Stimulated activated CD8-positive, alpha-beta memory T cell treated with anti-CD3 and anti-CD28 coated beads, Interleukin-7, amount 100 ng/mL, for 4 hours (primary cell): ENCODE results near the gene GAMT.

ENCODE experiments used
- DNase-seq, 2 donors: peaks; one replicate each; pipeline ENCODE4 v3.0.0-alpha.2; 2020; ENCODE audit warnings: low read depth in 2 of 2

Gene GAMT

GRCh38 chr19:1400281-1401137 lies 833 bp downstream of the GAMT start:
- DNase-seq, result no peak

GRCh38 chr19:1399745-1400144 lies 1.6 kb downstream of the GAMT start:
- DNase-seq, result no peak

DNA sequence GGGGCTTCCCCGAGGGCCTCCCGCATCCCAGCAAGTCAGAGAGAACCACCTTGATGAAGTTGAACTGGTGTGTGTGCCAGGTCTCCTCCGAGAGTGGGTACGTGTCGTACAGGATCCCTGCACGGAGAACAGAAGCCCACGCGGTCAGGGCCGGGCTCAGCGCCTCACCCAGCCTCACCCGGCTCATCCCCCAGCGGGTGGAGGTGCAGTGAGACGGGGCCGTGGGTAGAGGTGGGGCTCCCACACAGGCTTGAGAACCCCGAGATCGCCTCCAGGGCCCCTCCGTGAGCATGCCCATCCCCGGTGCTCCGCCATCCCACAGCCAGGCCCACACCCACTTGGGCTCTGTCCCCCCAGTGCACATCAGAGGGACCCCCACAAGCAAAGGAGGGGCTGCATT lies 2.3 kb downstream of the GAMT start:
- no peak for DNase-seq

DNA sequence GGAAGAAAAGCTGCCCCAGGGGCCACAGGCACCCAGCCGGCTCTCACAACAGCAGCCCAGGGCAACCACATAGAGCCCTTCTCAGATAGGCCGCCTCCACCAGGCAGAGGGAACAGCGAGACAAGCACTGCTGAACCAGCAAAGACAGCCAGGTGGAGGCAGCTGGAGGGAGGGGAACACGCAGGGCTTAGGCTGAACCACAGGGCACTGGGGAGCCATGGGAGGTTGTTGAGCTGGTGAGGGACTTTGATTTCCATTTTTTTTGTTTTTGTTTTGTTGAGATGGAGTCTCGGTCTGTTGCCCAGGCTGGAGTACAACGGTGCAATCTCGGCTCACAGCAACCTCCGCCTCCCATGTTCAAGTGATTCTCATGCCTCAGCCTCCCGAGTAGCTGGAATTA lies 3.5 kb downstream of the GAMT start:
- DNase-seq, result no peak

- DNase-seq, result no peak
These were observed 4.3 kb downstream of the GAMT start for GRCh38 chr19:1396768-1397679.

- no peak for DNase-seq
These were observed 5.1 kb downstream of the GAMT start for GRCh38 chr19:1396019-1396767.

DNA sequence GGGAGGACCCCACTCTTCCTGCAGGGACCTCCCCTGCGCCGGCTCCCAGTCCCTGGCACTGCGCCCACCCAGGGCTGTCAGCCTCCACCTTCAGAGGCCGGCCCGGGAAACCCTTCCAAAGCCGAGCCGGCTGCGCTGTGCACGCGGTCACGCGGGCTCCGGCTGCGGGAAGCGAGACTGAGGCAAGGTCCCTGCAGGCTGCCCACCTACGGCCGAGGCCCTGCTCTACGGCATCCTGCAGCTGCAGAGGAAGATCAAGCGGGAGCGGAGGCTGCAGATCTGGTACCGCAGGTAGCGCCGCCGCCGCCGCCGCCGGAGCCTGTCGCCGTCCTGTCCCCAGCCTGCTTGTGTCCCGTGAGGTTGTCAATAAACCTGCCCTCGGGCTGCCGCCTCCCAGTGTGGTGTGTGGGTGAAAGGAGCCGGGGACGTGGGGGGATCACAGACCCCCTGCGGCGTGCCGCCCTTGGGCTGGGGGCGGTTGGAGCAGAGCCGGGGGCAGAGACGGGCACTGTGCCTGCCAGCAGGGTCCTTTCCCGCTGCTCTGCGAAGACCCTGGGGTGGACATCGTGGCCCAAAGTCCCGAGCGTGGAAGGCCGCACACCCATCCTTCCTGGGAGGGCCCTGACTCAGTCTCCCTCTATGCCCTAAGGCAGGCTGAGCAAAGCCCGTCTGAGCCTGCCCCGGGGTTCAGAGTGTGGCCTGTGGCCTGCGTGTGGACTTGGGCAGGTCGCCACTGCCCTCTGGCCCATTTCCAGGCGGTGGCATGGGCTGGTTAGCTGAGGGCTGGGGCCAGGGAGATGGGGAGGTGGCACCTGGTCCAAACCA lies 5.9 kb downstream of the GAMT start:
- DNase-seq, result no peak

- DNase-seq, result no peak
These were observed 6.8 kb downstream of the GAMT start for GRCh38 chr19:1394252-1395193.

DNA sequence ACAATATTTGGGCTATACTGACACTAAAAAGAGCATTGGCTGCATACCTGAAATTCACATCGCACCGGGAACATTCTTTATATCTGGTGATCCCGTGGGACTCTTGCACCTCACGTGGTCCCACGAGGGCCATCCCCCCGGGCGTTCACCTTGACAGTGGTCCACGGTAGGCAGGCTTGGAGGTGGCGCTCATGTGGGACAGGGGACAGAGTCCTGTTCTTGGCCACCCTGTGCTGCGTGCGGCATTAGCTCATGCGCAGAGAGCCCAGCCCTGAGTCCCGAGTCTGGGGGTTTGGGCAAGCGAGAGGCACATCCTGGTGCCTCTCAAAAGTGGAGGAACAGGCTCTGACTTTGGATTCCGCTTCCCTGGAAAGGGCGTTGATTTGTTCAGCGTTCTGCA lies 7.5 kb downstream of the GAMT start:
- no peak for DNase-seq

- DNase-seq, result no peak
These were observed 8.3 kb downstream of the GAMT start for GRCh38 chr19:1392939-1393530.

DNA sequence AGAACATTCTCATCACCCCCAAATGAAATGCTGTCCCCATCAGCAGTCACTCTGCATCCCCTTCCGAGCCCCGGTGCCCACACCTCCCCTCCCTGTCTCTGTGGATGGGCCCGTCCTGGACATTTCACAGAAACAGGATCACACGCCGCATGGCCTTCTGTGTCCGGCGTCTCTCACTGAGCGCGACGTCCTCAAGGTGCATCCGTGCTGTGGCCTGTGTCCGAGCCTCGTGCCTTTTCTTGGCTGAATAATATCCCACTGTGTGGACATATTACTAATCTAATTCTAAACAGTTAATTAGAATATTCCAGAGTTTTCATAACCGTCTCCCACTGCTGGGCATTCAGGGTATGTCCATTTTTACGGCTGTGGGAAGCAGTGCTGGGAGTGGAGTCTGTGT lies 8.9 kb downstream of the GAMT start:
- DNase-seq, result no peak

- no peak for DNase-seq
These were observed 10.4 kb downstream of the GAMT start for GRCh38 chr19:1390890-1391423.

GRCh38 chr19:1389033-1389940 lies 12.1 kb downstream of the GAMT start:
- DNase-seq, result no peak

DNA sequence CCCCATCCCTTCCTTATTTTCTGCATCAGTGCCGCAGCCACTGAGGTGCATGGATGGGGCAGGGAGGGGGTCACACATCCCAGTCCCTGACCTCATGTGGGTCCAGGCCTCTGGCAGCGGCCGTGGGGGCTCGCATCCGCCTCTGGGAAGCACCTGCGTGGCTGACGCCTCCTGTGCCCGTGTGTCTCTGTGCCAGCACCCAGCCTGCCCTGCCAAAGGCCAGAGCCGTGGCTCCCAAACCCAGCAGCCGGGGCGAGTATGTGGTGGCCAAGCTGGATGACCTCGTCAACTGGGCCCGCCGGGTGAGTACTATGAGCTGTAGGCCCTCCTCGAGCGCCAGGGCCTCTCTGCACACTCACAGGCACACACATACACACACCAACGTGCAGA lies 12.7 kb downstream of the GAMT start:
- no peak for DNase-seq

GRCh38 chr19:1387684-1388636 lies 13.4 kb downstream of the GAMT start:
- DNase-seq, result no peak

GRCh38 chr19:1386945-1387683 lies 14.2 kb downstream of the GAMT start:
- no peak for DNase-seq

GRCh38 chr19:1385816-1386215 lies 15.5 kb downstream of the GAMT start:
- no peak for DNase-seq
